Testis (tissue), 2 donors: ENCODE results near the gene BCR.

Experiments
- POLR2A ChIP-seq: fragments of 450-650 bp; IDR thresholded peaks from one replicate; pipeline ENCODE4 v1.6.1; 2017; ENCODE audit warnings: antibody characterized with exemption, mild to moderate bottlenecking, moderate library complexity
- TF ChIP-seq, protein P1 (sequence below), 3 experiments: fragments of 450-650 bp in 2 of 3; fragments of 200-600 bp in 1 of 3; sonication (generic) in 1 of 3; IDR thresholded peaks; one replicate each; pipeline ENCODE4 v1.5.1; 2016 to 2019; ENCODE audit warnings: antibody characterized with exemption in 3 of 3, mild to moderate bottlenecking in 2 of 3, moderate library complexity in 1 of 3

DNA sequence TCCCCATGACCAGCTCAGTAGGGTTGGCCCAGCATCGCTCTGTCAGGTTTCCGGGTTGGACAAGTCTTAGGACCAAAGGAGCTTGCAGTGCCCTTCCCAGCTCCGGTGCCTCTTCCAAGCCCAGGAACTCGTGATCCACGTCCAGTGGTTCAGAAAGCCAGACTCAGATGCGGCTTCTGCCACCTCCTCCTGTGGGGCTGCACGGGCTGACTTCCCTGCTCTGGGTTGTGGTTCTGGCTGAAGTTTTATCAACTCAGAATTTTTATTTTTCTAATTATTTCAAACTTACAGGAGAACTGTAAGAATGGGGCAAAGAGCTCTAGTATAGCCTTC is 85.0 kb downstream of the BCR start:
- no peak for TF ChIP-seq POLR2A
- TF ChIP-seq, protein P1, sequence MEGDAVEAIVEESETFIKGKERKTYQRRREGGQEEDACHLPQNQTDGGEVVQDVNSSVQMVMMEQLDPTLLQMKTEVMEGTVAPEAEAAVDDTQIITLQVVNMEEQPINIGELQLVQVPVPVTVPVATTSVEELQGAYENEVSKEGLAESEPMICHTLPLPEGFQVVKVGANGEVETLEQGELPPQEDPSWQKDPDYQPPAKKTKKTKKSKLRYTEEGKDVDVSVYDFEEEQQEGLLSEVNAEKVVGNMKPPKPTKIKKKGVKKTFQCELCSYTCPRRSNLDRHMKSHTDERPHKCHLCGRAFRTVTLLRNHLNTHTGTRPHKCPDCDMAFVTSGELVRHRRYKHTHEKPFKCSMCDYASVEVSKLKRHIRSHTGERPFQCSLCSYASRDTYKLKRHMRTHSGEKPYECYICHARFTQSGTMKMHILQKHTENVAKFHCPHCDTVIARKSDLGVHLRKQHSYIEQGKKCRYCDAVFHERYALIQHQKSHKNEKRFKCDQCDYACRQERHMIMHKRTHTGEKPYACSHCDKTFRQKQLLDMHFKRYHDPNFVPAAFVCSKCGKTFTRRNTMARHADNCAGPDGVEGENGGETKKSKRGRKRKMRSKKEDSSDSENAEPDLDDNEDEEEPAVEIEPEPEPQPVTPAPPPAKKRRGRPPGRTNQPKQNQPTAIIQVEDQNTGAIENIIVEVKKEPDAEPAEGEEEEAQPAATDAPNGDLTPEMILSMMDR (IDR thresholded peaks at IDR 0.05) = no peak
